Neuronal stem cell (in vitro differentiated cells): Measurements from ENCODE around the gene LENG1.

Experiments
- DNase-seq: peaks from one replicate; pipeline ENCODE4 v3.0.0-alpha.2; 2013; ENCODE audit warnings: low spot score
- H2AFZ ChIP-seq: one replicate; pipeline ENCODE4 v1.6.1; 2013; ENCODE audit warnings: mild to moderate bottlenecking, low read length, inconsistent platforms
- H2AK5ac ChIP-seq: 2 replicates; pipeline ENCODE4 v1.6.1; 2013; ENCODE audit warnings: low read depth, mild to moderate bottlenecking, inconsistent platforms, low read length, moderate library complexity, mixed read lengths
- H2BK120ac ChIP-seq: 2 replicates; pipeline ENCODE4 v1.6.1; 2013; ENCODE audit warnings: low read depth, mild to moderate bottlenecking, inconsistent platforms, low read length, moderate library complexity, mixed read lengths
- H2BK12ac ChIP-seq: one replicate; pipeline ENCODE4 v1.6.1; 2013; ENCODE audit warnings: low read length, inconsistent platforms
- H2BK15ac ChIP-seq: 2 replicates; pipeline ENCODE4 v1.6.1; 2013; ENCODE audit warnings: mild to moderate bottlenecking, low read length, inconsistent platforms, mixed read lengths
- H2BK5ac ChIP-seq: one replicate; pipeline ENCODE4 v1.6.1; 2013; ENCODE audit warnings: inconsistent platforms, mild to moderate bottlenecking, low read length, moderate library complexity
- H3K14ac ChIP-seq: one replicate; pipeline ENCODE4 v1.6.1; 2013; ENCODE audit warnings: low read length, inconsistent platforms
- H3K18ac ChIP-seq: 2 replicates; pipeline ENCODE4 v1.6.1; 2013; ENCODE audit warnings: low read length, inconsistent platforms
- H3K23ac ChIP-seq: 2 replicates; pipeline ENCODE4 v1.6.1; 2013; ENCODE audit warnings: low read depth, mild to moderate bottlenecking, mixed read lengths, low read length, inconsistent platforms; ENCODE audit not compliant: poor library complexity
- H3K27ac ChIP-seq: replicated peaks from 3 replicates; pipeline ENCODE4 v1.5.1; 2013; ENCODE audit warnings: low read length, inconsistent platforms
- H3K27me3 ChIP-seq, 3 experiments: 2 replicates each; pipeline ENCODE4 v1.6.1; 2013; ENCODE audit warnings: low read length in 3 of 3, mild to moderate bottlenecking in 2 of 3, inconsistent platforms in 1 of 3, low read depth in 1 of 3, mixed read lengths in 1 of 3, moderate library complexity in 1 of 3; ENCODE audit not compliant: control insufficient read depth in 3 of 3, insufficient read depth in 3 of 3
- H3K36me3 ChIP-seq, 2 donors: replicated peaks in 1 of 2; 2 replicates each; pipeline ENCODE4 v1.6.1; 2013; ENCODE audit warnings: low read length in 2 of 2; ENCODE audit not compliant: control insufficient read depth in 2 of 2, insufficient read depth in 2 of 2
- H3K4ac ChIP-seq: 2 replicates; pipeline ENCODE4 v1.6.1; 2013; ENCODE audit warnings: inconsistent platforms, mild to moderate bottlenecking, low read length, moderate library complexity
- H3K4me1 ChIP-seq, 2 donors: 1 replicate in 1 of 2; 2 replicates in 1 of 2; pipeline ENCODE4 v1.6.1; 2013; ENCODE audit warnings: low read length in 2 of 2, low read depth in 1 of 2; ENCODE audit not compliant: control insufficient read depth in 2 of 2, insufficient read depth in 1 of 2
- H3K4me2 ChIP-seq: one replicate; pipeline ENCODE4 v1.6.1; 2013; ENCODE audit warnings: mild to moderate bottlenecking, low read length, inconsistent platforms; ENCODE audit not compliant: insufficient read depth, poor library complexity, severe bottlenecking
- H3K4me3 ChIP-seq, 2 donors: 2 replicates each; pipeline ENCODE4 v1.5.1; 2013; ENCODE audit warnings: low read length in 2 of 2, mild to moderate bottlenecking in 2 of 2, inconsistent platforms in 1 of 2, moderate library complexity in 1 of 2
- H3K79me1 ChIP-seq: one replicate; pipeline ENCODE4 v1.6.1; 2013; ENCODE audit warnings: low read depth, mild to moderate bottlenecking, inconsistent platforms, low read length, moderate library complexity
- H3K9ac ChIP-seq: one replicate; pipeline ENCODE4 v1.6.1; 2013; ENCODE audit warnings: mild to moderate bottlenecking, low read depth, low read length, inconsistent platforms; ENCODE audit not compliant: poor library complexity
- H3K9me3 ChIP-seq, 2 donors: replicated peaks in 1 of 2; 2 replicates each; pipeline versions ENCODE3 to v1.6.1; 2013; ENCODE audit warnings: low read length in 2 of 2, mild to moderate bottlenecking in 2 of 2, inconsistent platforms in 1 of 2, low read depth in 1 of 2, mixed read lengths in 1 of 2, moderate library complexity in 1 of 2; ENCODE audit not compliant: control insufficient read depth in 2 of 2, insufficient read depth in 1 of 2
- H4K8ac ChIP-seq: one replicate; pipeline ENCODE4 v1.6.1; 2013; ENCODE audit warnings: low read depth, mild to moderate bottlenecking, inconsistent platforms, low read length, moderate library complexity
- H4K91ac ChIP-seq: one replicate; pipeline ENCODE4 v1.6.1; 2013; ENCODE audit warnings: low read length, low read depth, mild to moderate bottlenecking, inconsistent platforms; ENCODE audit not compliant: poor library complexity
- WGBS, 2 donors: extraction: QIAGEN DNeasy Blood & Tissue Kit; methylation state at CpG; one replicate each; pipeline ENCODE4 v1.1.7; 2013; ENCODE audit warnings: missing lambda C conversion rate in 2 of 2, mixed read lengths in 1 of 2; ENCODE audit not compliant: insufficient read length in 2 of 2, insufficient replicate concordance in 1 of 2; ENCODE audit errors: extremely low coverage in 2 of 2; 5-methylcytosine and 5-hydroxymethylcytosine counted together

The LENG1 gene

DNA sequence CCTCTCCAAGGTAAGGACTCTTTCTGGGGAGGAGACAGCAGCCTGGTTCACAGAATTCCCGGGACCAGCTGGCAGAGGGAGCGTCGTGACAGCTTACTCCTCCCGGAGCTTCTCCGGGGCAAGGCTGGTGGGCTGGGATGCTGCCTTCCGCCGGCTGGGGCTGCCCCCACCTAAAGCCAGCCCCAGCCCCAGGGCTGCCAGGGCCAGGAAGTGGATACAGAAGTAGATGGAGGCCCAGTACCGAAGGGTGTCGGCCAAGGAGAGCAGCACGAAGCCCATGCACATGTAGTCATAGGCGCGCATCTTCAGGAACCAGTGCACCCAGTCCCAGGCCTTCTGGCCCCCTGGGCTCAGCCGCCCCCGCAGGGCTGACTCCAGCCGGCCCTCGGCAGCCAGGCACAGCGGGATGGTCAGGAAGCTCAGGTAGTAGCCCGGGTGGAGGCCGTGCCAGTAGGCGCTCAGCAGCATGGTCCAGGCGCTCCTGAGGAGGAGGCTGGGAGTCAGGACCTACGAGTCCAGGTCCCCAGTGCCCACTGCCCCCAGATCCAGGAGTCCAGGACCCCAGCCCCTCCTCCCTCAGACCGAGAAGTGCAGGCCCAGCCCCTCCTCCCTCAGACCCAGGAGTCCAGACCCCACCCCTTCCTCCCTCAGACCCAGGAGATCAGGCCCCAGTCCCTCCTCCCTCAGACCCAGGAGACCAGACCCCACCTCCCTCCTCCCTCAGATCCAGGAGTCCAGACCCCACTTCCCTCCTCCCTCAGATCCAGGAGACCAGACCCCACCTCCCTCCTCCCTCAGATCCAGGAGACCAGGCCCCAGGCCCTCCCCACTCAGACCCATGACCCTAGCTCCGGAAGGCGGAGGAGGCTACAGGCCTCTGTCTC, 14.7 kb upstream of the LENG1 start:
- Histone ChIP-seq H4K8ac (no peak overlapping the region), H3K18ac (peak overlapping the region; percentile 71), H2BK15ac (no peak overlapping the region), H2AK5ac (peak overlapping the region; percentile 46), H3K79me1 (no peaks in the 10 kb centered on the region), H3K4me1 (peaks cover 3 to 10% of the 10 kb centered on the region in 2 donors), H3K4me2 (no peak overlapping the region), H3K4ac (peak overlapping the region; percentile 23), H3K9ac (peak overlapping the region; percentile 60), H3K14ac (no peak overlapping the region), H3K36me3 (peaks cover 12 to 29% of the 10 kb centered on the region in 2 donors), H2BK12ac (no peak overlapping the region), H4K91ac (no peak overlapping the region), H3K27ac (no peak overlapping the region), H2BK5ac (no peak overlapping the region), H2AFZ (no peak overlapping the region), H3K4me3 (no peak overlapping the region), H3K9me3 (no peaks in the 10 kb centered on the region), H3K23ac (peak overlapping the region; percentile 80), H2BK120ac (no peak overlapping the region), H3K27me3 (no peaks in the 10 kb centered on the region)
- DNase-seq, result no peak
- WGBS, 2 donors, result no CpG with 5 or more reads among the region's 25 CpGs

GRCh38 chr19:54173359-54173699, 13.8 kb upstream of the LENG1 start:
- Histone ChIP-seq H4K91ac (no peak overlapping the region), H2BK15ac (no peak overlapping the region), H4K8ac (no peak overlapping the region), H2BK120ac (no peak overlapping the region), H3K9me3 (no peaks in the 10 kb centered on the region), H2BK12ac (no peak overlapping the region), H3K27me3 (no peaks in the 10 kb centered on the region), H2BK5ac (no peak overlapping the region), H3K79me1 (no peaks in the 10 kb centered on the region), H2AFZ (no peak overlapping the region), H3K14ac (no peak overlapping the region), H3K4me3 (no peak overlapping the region), H3K27ac (no peak overlapping the region), H2AK5ac (no peak overlapping the region), H3K4ac (no peak overlapping the region), H3K18ac (no peak overlapping the region), H3K4me2 (no peak overlapping the region), H3K9ac (no peak overlapping the region), H3K4me1 (peaks cover under 1 to 3% of the 10 kb centered on the region in 2 donors), H3K23ac (peak overlapping the region; percentile 43), H3K36me3 (peaks cover 9 to 22% of the 10 kb centered on the region in 2 donors)
- DNase-seq, result no peak
- WGBS, 2 donors, result no CpG with 5 or more reads among the region's 15 CpGs

DNA sequence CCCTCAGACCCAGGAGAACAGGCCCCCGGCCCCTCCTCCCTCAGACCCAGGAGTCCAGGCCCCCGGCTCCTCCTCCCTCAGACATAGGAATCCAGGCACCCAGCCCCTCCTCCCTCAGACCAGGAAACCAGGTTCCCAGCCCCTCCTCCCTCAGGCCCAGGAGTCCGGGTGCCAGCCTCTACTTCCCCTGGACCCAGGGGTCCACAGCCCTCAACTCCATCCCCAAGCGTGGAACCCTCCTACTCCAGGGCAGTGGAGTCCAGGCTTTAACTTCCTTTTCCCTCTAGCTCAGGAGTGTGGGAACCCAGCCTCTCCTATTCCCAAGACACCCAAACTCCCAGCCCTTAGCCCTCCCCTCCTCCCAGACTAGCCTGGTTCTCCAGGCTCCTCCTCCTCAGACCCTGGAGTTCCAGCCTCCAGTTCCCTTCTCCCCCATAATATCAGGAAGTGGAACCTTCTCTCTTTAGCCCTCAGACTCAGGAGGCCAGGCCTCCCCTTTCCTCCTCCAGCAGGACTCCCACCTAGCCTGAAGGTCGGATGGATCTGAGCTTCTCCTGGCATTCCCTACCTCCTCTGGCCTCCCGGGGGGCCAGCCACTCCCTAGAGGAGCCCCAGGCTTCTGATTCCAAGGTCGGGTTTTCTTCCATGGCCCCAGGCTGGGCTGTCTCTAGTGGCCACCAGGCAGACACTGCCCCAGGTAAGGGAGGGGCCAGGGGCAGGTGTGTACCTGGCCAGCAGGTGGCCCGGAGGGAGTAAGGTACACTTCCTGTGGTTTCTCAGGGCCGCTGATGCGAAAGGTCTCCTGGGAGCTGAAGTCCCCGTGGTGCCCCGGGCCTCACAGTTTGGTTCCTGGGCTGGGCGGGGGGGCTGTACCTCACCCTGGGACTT, 13.2 kb upstream of the LENG1 start, which contains the start of gene TMC4:
TMC4 (minus strand) TSS at position 690 of the 888 bp plus-strand sequence; CDS start at position 647, 43 bp downstream.
- H2BK15ac ChIP-seq, result no peak within 1 kb of the TSS
- peaks cover 0 to 3% of the 10 kb centered on the region in 2 donors for H3K4me1 ChIP-seq
- no peaks in the 10 kb centered on the region for H3K9me3 ChIP-seq
- DNase-seq, result no peak
- H3K4me2 ChIP-seq, result no peak within 1 kb of the TSS
- peaks cover 6 to 17% of the 10 kb centered on the region in 2 donors for H3K36me3 ChIP-seq
- H3K23ac ChIP-seq, result peak within 1 kb of the TSS; percentile 80
- H3K18ac ChIP-seq, result no peak within 1 kb of the TSS
- H3K27me3 ChIP-seq, result no peaks in the 10 kb centered on the region
- H3K9ac ChIP-seq, result no peak within 1 kb of the TSS
- peak within 1 kb of the TSS; percentile 46 for H2AK5ac ChIP-seq
- H3K14ac ChIP-seq, result no peak within 1 kb of the TSS
- H3K27ac ChIP-seq, result no peak within 1 kb of the TSS
- H3K4me3 ChIP-seq, result peak within 1 kb of the TSS in 1 of 2 donors; percentile 42
- H2BK12ac ChIP-seq, result no peak within 1 kb of the TSS
- H2BK120ac ChIP-seq, result no peak within 1 kb of the TSS
- peak within 1 kb of the TSS; percentile 23 for H3K4ac ChIP-seq
- no peak within 1 kb of the TSS for H4K8ac ChIP-seq
- H2AFZ ChIP-seq, result no peak within 1 kb of the TSS
- no peaks in the 10 kb centered on the region for H3K79me1 ChIP-seq
- no CpG with 5 or more reads among the region's 13 CpGs for WGBS, 2 donors
- H4K91ac ChIP-seq, result no peak within 1 kb of the TSS
- H2BK5ac ChIP-seq, result no peak within 1 kb of the TSS
